Fibroblast of lung (primary cell): ENCODE measurements around the gene CAPZB. TPM values are rescaled to one million over a fixed set of nuclear protein-coding genes. Genes with fewer than 3 reads are reported as not detected.

Experiments
- DNase-seq, 2 donors: peaks; one replicate each; pipeline versions ENCODE4 v3.0.0 to v3.0.0-alpha.2; 2010; ENCODE audit warnings: low read depth in 2 of 2
- H2AFZ ChIP-seq: 2 replicates; pipeline ENCODE4 v1.5.1; 2012; ENCODE audit warnings: low read length, control low read depth, inconsistent platforms
- H3K27ac ChIP-seq: 2 replicates; pipeline ENCODE4 v1.5.1; 2011; ENCODE audit warnings: low read length, control low read depth; ENCODE audit not compliant: insufficient read depth
- H3K27me3 ChIP-seq: 2 replicates; pipeline ENCODE4 v1.5.1; 2011; ENCODE audit warnings: mild to moderate bottlenecking, low read length; ENCODE audit not compliant: control insufficient read depth, insufficient read depth
- H3K36me3 ChIP-seq: 2 replicates; pipeline ENCODE4 v1.5.1; 2011; ENCODE audit warnings: low read length; ENCODE audit not compliant: control insufficient read depth, insufficient read depth
- H3K4me1 ChIP-seq: 2 replicates; pipeline ENCODE4 v1.5.1; 2011; ENCODE audit warnings: low read length; ENCODE audit not compliant: control insufficient read depth, insufficient read depth; ENCODE audit errors: extremely low read depth
- H3K4me2 ChIP-seq: 2 replicates; pipeline ENCODE4 v1.5.1; 2011; ENCODE audit warnings: low read length, control low read depth; ENCODE audit not compliant: insufficient read depth; ENCODE audit errors: extremely low read depth
- H3K4me3 ChIP-seq, 4 experiments: fragments of 200-600 bp in 1 of 4; sonication (generic) in 1 of 4; replicated peaks in 1 of 4; 2 replicates each; pipeline ENCODE4 v1.5.1; 2011 to 2016; ENCODE audit warnings: low read length in 4 of 4, low read depth in 3 of 4, mild to moderate bottlenecking in 3 of 4, control low read depth in 2 of 4, inconsistent platforms in 1 of 4, mixed read lengths in 1 of 4; ENCODE audit not compliant: insufficient read depth in 1 of 4; ENCODE audit errors: control extremely low read depth in 1 of 4
- H3K79me2 ChIP-seq: 2 replicates; pipeline ENCODE4 v1.5.1; 2012; ENCODE audit warnings: mild to moderate bottlenecking, low read length, inconsistent platforms; ENCODE audit not compliant: control insufficient read depth, insufficient read depth
- H3K9ac ChIP-seq: 2 replicates; pipeline ENCODE4 v1.5.1; 2011; ENCODE audit warnings: mild to moderate bottlenecking, low read length, control low read depth; ENCODE audit not compliant: insufficient read depth
- H3K9me3 ChIP-seq: 2 replicates; pipeline ENCODE4 v1.5.1; 2012; ENCODE audit warnings: low read depth, low read length; ENCODE audit not compliant: control insufficient read depth, insufficient read depth
- H4K20me1 ChIP-seq: 2 replicates; pipeline ENCODE4 v1.5.1; 2011; ENCODE audit warnings: low read length; ENCODE audit not compliant: control insufficient read depth, insufficient read depth; ENCODE audit errors: extremely low read depth
- EZH2 ChIP-seq: IDR thresholded peaks from 2 replicates; pipeline ENCODE4 v1.5.1; 2012; ENCODE audit warnings: low read length, control low read depth, mild to moderate bottlenecking; ENCODE audit errors: missing control alignments
- polyA plus RNA-seq, 2 donors: library from polyadenylated mRNA; depleted of rRNA in 1 of 2; stranded (reverse) in 1 of 2; unstranded in 1 of 2; fragments of >200 nt; gene quantifications; 2 replicates each; pipeline ENCODE4 v1.2.1, GENCODE V29; 2011 to 2012; ENCODE audit warnings: missing spikeins in 1 of 2
- total RNA-seq: library from RNA; depleted of rRNA; stranded (reverse); fragments of >200 nt; gene quantifications from 2 replicates; pipeline ENCODE4 v1.2.1, GENCODE V29; 2014
- TF ChIP-seq, protein P1 (sequence below), 2 donors: IDR thresholded peaks in 1 of 2; conservative IDR thresholded peaks in 1 of 2; 1 replicate in 1 of 2; 2 replicates in 1 of 2; pipeline ENCODE4 v1.5.1; 2011 to 2012; ENCODE audit warnings: low read length in 2 of 2, control low read depth in 1 of 2, inconsistent platforms in 1 of 2, low read depth in 1 of 2, mild to moderate bottlenecking in 1 of 2

Gene CAPZB
- total and polyA plus RNA-seq, 2 donors (not counting 1 experiment from before 2014, with no cell fraction given): 104 to 495 TPM

DNA sequence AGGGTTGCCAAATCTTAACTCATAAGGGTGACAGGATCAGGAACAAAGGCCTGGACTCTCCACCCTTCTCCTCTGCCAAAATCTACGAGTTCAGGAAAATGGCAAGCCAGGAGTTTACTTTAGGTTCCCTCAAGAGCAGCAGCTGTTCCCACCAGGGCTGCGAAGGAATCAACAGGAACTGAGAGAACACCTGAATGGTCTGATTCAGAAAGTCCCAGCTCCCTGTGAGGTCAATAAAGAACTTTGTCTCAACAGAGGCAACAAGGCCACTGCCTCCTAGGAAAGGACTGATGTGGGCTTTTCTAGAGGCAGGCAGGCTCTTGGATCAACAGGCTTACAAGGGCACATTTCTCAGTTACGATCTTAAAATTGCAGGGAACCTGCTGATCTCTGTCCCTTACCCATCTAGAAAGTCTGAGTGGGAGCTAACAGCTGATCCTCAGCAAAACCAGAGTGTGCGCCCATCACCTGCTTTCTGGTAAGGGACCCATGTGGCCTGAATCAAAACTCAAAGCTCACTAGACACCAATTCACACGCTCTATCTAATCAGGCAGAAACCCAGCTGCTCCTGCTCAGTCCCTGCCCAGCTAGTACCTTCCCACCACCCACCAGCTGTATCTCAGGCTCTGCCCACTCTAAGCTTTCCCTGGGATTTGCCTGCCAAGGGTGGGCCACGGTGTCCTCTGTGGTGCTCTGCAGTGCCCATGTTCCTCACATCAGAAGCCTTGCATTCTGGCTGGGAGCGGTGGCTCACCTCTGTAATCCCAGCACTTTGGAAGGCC lies 83.1 kb downstream of the CAPZB start:
- H3K27me3 ChIP-seq: no peaks in the 10 kb centered on the region
- peaks cover 63% of the 10 kb centered on the region for H3K79me2 ChIP-seq
- DNase-seq: no peak
- no peaks in the 10 kb centered on the region for H3K36me3 ChIP-seq
- H3K4me2 ChIP-seq: no peak overlapping the region
- peaks cover 29% of the 10 kb centered on the region for H3K4me1 ChIP-seq
- no peak overlapping the region for H3K9ac ChIP-seq
- TF ChIP-seq, protein P1, sequence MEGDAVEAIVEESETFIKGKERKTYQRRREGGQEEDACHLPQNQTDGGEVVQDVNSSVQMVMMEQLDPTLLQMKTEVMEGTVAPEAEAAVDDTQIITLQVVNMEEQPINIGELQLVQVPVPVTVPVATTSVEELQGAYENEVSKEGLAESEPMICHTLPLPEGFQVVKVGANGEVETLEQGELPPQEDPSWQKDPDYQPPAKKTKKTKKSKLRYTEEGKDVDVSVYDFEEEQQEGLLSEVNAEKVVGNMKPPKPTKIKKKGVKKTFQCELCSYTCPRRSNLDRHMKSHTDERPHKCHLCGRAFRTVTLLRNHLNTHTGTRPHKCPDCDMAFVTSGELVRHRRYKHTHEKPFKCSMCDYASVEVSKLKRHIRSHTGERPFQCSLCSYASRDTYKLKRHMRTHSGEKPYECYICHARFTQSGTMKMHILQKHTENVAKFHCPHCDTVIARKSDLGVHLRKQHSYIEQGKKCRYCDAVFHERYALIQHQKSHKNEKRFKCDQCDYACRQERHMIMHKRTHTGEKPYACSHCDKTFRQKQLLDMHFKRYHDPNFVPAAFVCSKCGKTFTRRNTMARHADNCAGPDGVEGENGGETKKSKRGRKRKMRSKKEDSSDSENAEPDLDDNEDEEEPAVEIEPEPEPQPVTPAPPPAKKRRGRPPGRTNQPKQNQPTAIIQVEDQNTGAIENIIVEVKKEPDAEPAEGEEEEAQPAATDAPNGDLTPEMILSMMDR (conservative IDR thresholded peaks at IDR 0.05 in 1 of 2, IDR thresholded peaks at IDR 0.05 in 1 of 2; ENCODE audit: low read depth in 1 of 2, low read length in 2 of 2): no peak
- no peak for TF ChIP-seq EZH2
- no peak overlapping the region for H2AFZ ChIP-seq
- no peaks in the 10 kb centered on the region for H3K9me3 ChIP-seq
- H4K20me1 ChIP-seq: no peaks in the 10 kb centered on the region
- H3K27ac ChIP-seq: no peak overlapping the region
- no peak overlapping the region for H3K4me3 ChIP-seq

DNA sequence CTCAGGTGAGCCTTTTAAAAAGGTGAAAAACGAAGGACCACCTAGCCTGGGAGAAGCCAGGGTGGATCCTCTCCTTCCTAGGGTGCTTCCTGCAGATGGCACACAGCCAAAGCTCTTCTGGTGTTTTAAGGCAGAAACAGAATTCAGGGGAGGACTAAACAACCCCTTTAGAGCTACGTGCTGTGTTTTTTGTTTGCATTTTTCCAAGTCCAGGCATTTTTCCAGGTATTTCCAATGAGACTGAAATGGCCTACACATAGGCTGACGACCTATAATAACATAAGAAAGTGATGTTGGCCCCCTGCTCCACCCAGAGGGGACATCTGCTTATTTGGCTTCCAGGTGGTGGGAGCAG lies 83.8 kb downstream of the CAPZB start:
- Histone ChIP-seq H3K79me2 (peaks cover 60% of the 10 kb centered on the region), H3K27me3 (no peaks in the 10 kb centered on the region), H3K4me3 (no peak overlapping the region), H4K20me1 (no peaks in the 10 kb centered on the region), H2AFZ (no peak overlapping the region), H3K9ac (no peak overlapping the region), H3K4me1 (peaks cover 29% of the 10 kb centered on the region), H3K27ac (no peak overlapping the region), H3K36me3 (no peaks in the 10 kb centered on the region), H3K4me2 (no peak overlapping the region), H3K9me3 (no peaks in the 10 kb centered on the region)
- DNase-seq: no peak
- TF ChIP-seq, protein P1 (conservative IDR thresholded peaks at IDR 0.05 in 1 of 2, IDR thresholded peaks at IDR 0.05 in 1 of 2; ENCODE audit: low read depth in 1 of 2, low read length in 2 of 2): no peak
- no peak for TF ChIP-seq EZH2

DNA sequence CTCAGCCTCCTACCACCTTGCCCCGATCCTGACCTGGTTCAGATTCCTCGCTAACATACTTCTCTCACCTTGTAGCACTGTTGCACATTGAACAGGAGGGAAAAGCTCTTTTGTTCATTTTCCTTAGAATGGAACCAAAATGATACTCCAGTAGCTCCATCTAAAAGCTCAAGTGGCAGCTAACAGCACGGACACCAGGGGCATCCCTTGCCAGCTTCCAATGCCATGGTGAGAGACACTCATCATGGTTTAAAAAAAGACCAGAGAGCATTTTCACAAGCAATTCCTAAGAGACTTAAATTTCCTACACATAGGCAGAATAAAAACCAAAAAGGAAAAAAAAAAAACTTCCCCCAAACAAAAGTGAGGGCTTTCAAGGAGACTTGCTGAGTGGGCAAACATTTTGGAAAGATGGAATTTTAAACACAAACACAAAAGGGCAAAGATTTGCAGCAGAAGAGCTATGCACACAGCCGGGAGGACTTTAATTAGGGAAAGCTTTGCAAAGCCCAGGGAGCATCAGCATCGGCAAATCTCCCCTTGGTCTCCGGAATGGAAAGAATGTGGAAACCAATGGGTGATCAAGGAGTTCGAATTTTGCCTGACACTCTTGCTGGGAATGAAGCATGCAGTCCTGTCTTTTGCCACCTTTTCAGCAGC lies 84.3 kb downstream of the CAPZB start:
- Histone ChIP-seq H3K27ac (no peak overlapping the region), H3K4me1 (peaks cover 28% of the 10 kb centered on the region), H3K4me2 (no peak overlapping the region), H4K20me1 (no peaks in the 10 kb centered on the region), H2AFZ (no peak overlapping the region), H3K79me2 (peaks cover 61% of the 10 kb centered on the region), H3K4me3 (no peak overlapping the region), H3K9me3 (no peaks in the 10 kb centered on the region), H3K27me3 (no peaks in the 10 kb centered on the region), H3K9ac (no peak overlapping the region), H3K36me3 (no peaks in the 10 kb centered on the region)
- TF ChIP-seq EZH2: no peak
- DNase-seq: peak in 1 of 2 donors; percentile 25
